OCI-LY7 (cell line): ENCODE results near the gene COMMD3. TPM values are rescaled to one million over a fixed set of nuclear protein-coding genes. Genes with fewer than 3 reads are reported as not detected.

Source experiments
- BruUV-seq: library from RNA; stranded (reverse); fragments of 400-500 nt; replicated peaks from 2 replicates; lab custom pipeline; 2021; lab: Mats Ljungman, UMichigan
- CTCF ChIA-PET: fragments of 300-600 bp; sonication (Branson Sonifier 250); formaldehyde crosslinking; loops from one replicate; lab custom pipeline; 2022; ENCODE audit warnings: antibody characterized with exemption; ENCODE audit not compliant: unreplicated experiment; lab: Charles Lee
- POLR2A ChIA-PET: fragments of 300-600 bp; sonication (Branson Sonifier 250); formaldehyde crosslinking; loops from one replicate; lab custom pipeline; 2022; ENCODE audit warnings: antibody characterized with exemption; lab: Charles Lee
- DNase-seq: peaks from one replicate; pipeline ENCODE4 v3.0.0-alpha.2; 2015; ENCODE audit warnings: low spot score
- H2AFZ ChIP-seq: fragments of 200-600 bp; sonication (generic), shearing (Covaris generic); 2 replicates; pipeline ENCODE4 v1.6.1; 2014; ENCODE audit warnings: mild to moderate bottlenecking, antibody characterized with exemption, low read length, moderate library complexity
- H3K27ac ChIP-seq: fragments of 200-600 bp; sonication (generic); 2 replicates; pipeline ENCODE4 v1.5.1; 2014; ENCODE audit warnings: mixed run types, low read depth, mild to moderate bottlenecking, moderate library complexity, low read length, inconsistent platforms; ENCODE audit not compliant: poor library complexity, severe bottlenecking
- H3K36me3 ChIP-seq: fragments of 200-600 bp; sonication (generic); 2 replicates; pipeline ENCODE4 v1.6.1; 2014; ENCODE audit warnings: mild to moderate bottlenecking, antibody characterized with exemption, low read length, moderate library complexity, mixed read lengths; ENCODE audit not compliant: insufficient read depth
- H3K4me1 ChIP-seq: fragments of 200-600 bp; sonication (generic); 2 replicates; pipeline ENCODE4 v1.5.1; 2014; ENCODE audit warnings: mild to moderate bottlenecking, low read length; ENCODE audit not compliant: insufficient read depth, poor library complexity, severe bottlenecking
- H3K4me2 ChIP-seq: fragments of 200-600 bp; sonication (generic); 2 replicates; pipeline ENCODE4 v1.6.1; 2014; ENCODE audit warnings: mild to moderate bottlenecking, low read length
- H3K4me3 ChIP-seq: fragments of 200-600 bp; sonication (generic); 2 replicates; pipeline ENCODE4 v1.5.1; 2014; ENCODE audit warnings: mild to moderate bottlenecking, low read depth, low read length; ENCODE audit not compliant: poor library complexity, severe bottlenecking
- H3K79me2 ChIP-seq: fragments of 200-600 bp; sonication (generic); 2 replicates; pipeline ENCODE4 v1.6.1; 2016; ENCODE audit warnings: low read depth, mild to moderate bottlenecking, low read length, moderate library complexity, mixed read lengths; ENCODE audit not compliant: insufficient read depth
- H3K9me2 ChIP-seq: fragments of 200-600 bp; sonication (generic); 2 replicates; pipeline ENCODE4 v1.6.1; 2016; ENCODE audit warnings: mild to moderate bottlenecking, low read length, mixed read lengths; ENCODE audit not compliant: insufficient read depth
- H3K9me3 ChIP-seq: fragments of 200-600 bp; sonication (generic); 2 replicates; pipeline ENCODE4 v1.6.1; 2014; ENCODE audit warnings: mild to moderate bottlenecking, mixed run types, low read length, mixed read lengths
- H4K20me1 ChIP-seq: fragments of 200-600 bp; sonication (generic); 2 replicates; pipeline ENCODE4 v1.6.1; 2014; ENCODE audit warnings: mild to moderate bottlenecking, antibody characterized with exemption, low read length, moderate library complexity, mixed read lengths; ENCODE audit not compliant: insufficient read depth
- CTCF ChIP-seq: fragments of 200-600 bp; sonication (generic); conservative IDR thresholded peaks from 2 replicates; pipeline ENCODE4 v1.5.1; 2014; ENCODE audit warnings: mild to moderate bottlenecking, antibody characterized with exemption, low read length, moderate library complexity, mixed read lengths
- EZH2phosphoT487 ChIP-seq: fragments of 200-600 bp; sonication (generic); IDR thresholded peaks from 2 replicates; pipeline ENCODE4 v1.6.1; 2018; ENCODE audit warnings: low read depth, borderline replicate concordance, mild to moderate bottlenecking, mixed run types, antibody characterized with exemption, low read length, moderate library complexity, mixed read lengths
- intact Hi-C: fragments of 100-400 bp; cut with micrococcal nuclease; formaldehyde crosslinking; loops from one replicate; pipeline ENCODE4 v1.10.0; 2022; ENCODE audit not compliant: unreplicated experiment
- total RNA-seq, 2 experiments: library from RNA; depleted of rRNA in 1 of 2; stranded (reverse); fragments of >200 nt in 1 of 2; shearing (Covaris generic) in 1 of 2; gene quantifications; 2 replicates each; pipeline ENCODE4 v1.2.3, GENCODE V29; 2014 to 2022

The COMMD3 gene
- total RNA-seq, 2 experiments from 2014 or later = 30.1 to 50.8 TPM

DNA sequence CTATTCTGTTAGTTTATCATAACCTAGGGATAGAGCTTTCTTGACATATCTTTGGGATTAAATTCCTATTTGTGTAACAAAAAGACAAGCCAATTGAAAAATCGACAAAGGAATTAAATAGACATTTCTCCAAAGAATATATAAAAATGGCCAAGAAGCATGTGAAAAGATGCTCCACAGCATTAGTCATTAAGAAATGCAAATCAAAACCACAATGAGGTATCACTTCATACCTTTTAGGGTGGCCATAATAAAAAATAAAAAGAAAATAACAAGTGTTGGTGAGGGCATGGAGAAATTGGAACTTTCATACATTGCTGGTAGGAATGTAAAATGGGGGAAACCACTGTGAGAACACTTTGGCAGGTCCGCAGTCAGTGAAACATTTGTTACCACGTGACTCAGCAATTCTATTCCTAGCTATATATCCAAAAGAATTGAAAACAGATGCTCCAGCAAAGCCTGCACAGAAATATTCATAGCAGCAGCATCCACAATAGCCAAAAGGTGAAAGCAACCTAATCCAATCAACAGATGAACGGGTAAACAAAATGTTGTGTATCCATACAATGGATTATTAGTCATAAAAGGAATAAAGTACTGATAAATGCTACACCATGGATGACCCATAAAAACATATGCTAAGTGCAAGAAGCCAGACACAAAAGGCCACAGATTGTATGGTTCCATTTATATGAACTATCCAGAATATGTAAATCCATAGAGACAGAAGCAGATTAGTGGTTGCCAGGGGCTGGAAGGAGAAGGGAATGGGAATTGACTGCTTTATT lies 49.7 kb downstream of the COMMD3 start:
- peaks cover 8% of the 10 kb centered on the region for H3K4me1 ChIP-seq
- ChIA-PET POLR2A (interaction anchor here (1.5 kb wide), 1 partner anchor 16 kb away, joined by 4 read pairs; no protein-coding TSS in a partner anchor), CTCF (no interaction called here)
- no TSS peak for BruUV-seq
- H3K27ac ChIP-seq = no peak overlapping the region
- no peak overlapping the region for H3K4me3 ChIP-seq
- no peak for DNase-seq
- H3K9me3 ChIP-seq = no peaks in the 10 kb centered on the region
- H2AFZ ChIP-seq = no peak overlapping the region
- H3K79me2 ChIP-seq = no peaks in the 10 kb centered on the region
- no peaks in the 10 kb centered on the region for H3K36me3 ChIP-seq
- no peaks in the 10 kb centered on the region for H3K9me2 ChIP-seq
- no peaks in the 10 kb centered on the region for H4K20me1 ChIP-seq
- TF ChIP-seq EZH2phosphoT487 (no peak), CTCF (no peak)
- intact Hi-C loops = no loop called here
- H3K4me2 ChIP-seq = no peak overlapping the region

- Histone ChIP-seq H3K27ac (no peak overlapping the region), H2AFZ (no peak overlapping the region), H3K9me2 (no peaks in the 10 kb centered on the region), H4K20me1 (no peaks in the 10 kb centered on the region), H3K4me1 (peaks cover 9% of the 10 kb centered on the region), H3K9me3 (no peaks in the 10 kb centered on the region), H3K79me2 (no peaks in the 10 kb centered on the region), H3K4me3 (no peak overlapping the region), H3K4me2 (no peak overlapping the region), H3K36me3 (no peaks in the 10 kb centered on the region)
- no TSS peak for BruUV-seq
- DNase-seq = no peak
- no peak for TF ChIP-seq CTCF
- TF ChIP-seq EZH2phosphoT487 = no peak
- POLR2A ChIA-PET = no interaction called here
- intact Hi-C loops = no loop called here
- CTCF ChIA-PET = no interaction called here
Measured at GRCh38 chr10:22366435-22366703, 50.2 kb downstream of the COMMD3 start.

- Histone ChIP-seq H2AFZ (no peak overlapping the region), H3K27ac (no peak overlapping the region), H3K9me3 (no peaks in the 10 kb centered on the region), H3K79me2 (no peaks in the 10 kb centered on the region), H3K36me3 (no peaks in the 10 kb centered on the region), H3K4me1 (peaks cover 9% of the 10 kb centered on the region), H3K9me2 (no peaks in the 10 kb centered on the region), H4K20me1 (no peaks in the 10 kb centered on the region), H3K4me2 (no peak overlapping the region), H3K4me3 (no peak overlapping the region)
- CTCF ChIA-PET = no interaction called here
- POLR2A ChIA-PET = interaction anchor here (0.5 kb wide), 1 partner anchor 566 kb away, joined by 3 read pairs; no protein-coding TSS in a partner anchor
- no peak for DNase-seq
- TF ChIP-seq EZH2phosphoT487 (no peak), CTCF (no peak)
- intact Hi-C loops = no loop called here
- BruUV-seq = no TSS peak
Measured at GRCh38 chr10:22366771-22367170, 50.6 kb downstream of the COMMD3 start.
